IPS-20b (cell line): ENCODE measurements around the gene MYO5B.

Experiments used
- H3K27ac ChIP-seq: one replicate; pipeline ENCODE4 v1.5.1; 2013; ENCODE audit warnings: low read length
- H3K27me3 ChIP-seq: 2 replicates; pipeline ENCODE4 v1.6.1; 2013; ENCODE audit warnings: mild to moderate bottlenecking, low read length, inconsistent platforms; ENCODE audit not compliant: insufficient read depth
- H3K36me3 ChIP-seq: 2 replicates; pipeline ENCODE4 v1.6.1; 2013; ENCODE audit warnings: low read depth, mild to moderate bottlenecking, inconsistent platforms, low read length, moderate library complexity; ENCODE audit not compliant: insufficient read depth
- H3K4me1 ChIP-seq: 2 replicates; pipeline ENCODE4 v1.6.1; 2013; ENCODE audit warnings: mild to moderate bottlenecking, control low read depth, inconsistent platforms, low read length, moderate library complexity; ENCODE audit not compliant: insufficient read depth
- H3K4me3 ChIP-seq: 2 replicates; pipeline ENCODE4 v1.5.1; 2013; ENCODE audit warnings: mild to moderate bottlenecking, low read length, inconsistent platforms
- H3K9ac ChIP-seq: 2 replicates; pipeline ENCODE4 v1.6.1; 2013; ENCODE audit warnings: low read depth, mild to moderate bottlenecking, inconsistent platforms, low read length, moderate library complexity
- H3K9me3 ChIP-seq: 2 replicates; pipeline ENCODE4 v1.6.1; 2013; ENCODE audit warnings: mild to moderate bottlenecking, low read depth, low read length, inconsistent platforms; ENCODE audit not compliant: insufficient read depth

MYO5B gene

DNA sequence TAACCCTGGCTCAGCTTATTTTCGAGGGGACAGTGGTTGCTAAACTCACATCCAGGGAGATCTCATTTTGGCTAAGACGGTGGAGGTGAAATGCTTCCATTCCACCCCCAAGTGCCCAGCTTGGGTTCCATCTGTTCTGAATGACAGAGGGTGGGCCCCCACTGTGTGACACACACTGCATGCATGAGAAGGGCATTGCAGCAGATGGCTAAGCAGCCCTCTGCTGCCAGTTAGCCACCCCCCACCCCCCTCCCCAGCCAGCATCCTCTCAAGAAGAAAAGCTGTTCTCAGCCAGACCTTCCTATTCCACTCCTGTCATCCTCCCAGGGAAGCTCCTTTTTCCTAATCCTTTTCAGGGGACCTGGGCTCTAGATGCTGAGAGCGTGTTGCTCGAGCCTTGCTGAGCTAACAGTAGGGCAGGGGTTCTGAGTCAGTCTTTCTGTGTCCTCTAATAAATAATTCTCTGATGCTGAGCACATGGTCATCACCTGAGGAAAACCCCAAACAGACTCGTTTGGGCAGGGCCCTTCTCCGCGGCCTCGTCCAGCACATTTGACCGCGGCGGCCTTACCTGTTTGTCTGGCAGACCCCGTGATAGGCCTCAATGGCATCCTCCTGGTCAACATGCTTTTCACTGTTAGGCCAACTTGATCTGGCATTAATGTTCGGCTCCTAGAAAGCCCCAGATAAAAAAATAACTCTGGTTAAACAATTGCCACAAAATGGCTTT, 332.1 kb downstream of the MYO5B start:
- Histone ChIP-seq H3K27ac (no peak overlapping the region), H3K9ac (no peak overlapping the region), H3K4me1 (no peaks in the 10 kb centered on the region), H3K27me3 (no peaks in the 10 kb centered on the region), H3K9me3 (no peaks in the 10 kb centered on the region), H3K36me3 (no peaks in the 10 kb centered on the region), H3K4me3 (no peak overlapping the region)

DNA sequence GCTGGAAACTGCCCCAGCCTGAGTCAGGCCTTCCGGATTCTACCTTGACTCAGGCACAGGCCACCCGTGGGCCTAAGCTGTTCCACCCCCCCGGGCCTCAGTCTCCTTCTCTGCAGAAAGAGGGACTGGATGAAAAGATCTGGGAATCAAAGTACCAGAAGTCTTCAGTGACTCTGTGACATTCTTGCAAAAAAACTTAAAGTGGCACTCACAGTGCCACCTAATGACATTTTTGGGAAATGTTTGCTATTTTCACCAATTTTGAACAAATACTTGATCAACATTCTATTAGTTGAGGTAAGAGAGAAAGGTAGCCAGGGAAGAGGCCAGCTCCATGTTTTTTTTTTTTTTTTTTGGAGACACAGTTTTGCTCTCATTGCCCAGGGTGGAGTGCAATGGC, 333.3 kb downstream of the MYO5B start:
- no peaks in the 10 kb centered on the region for H3K9me3 ChIP-seq
- H3K4me1 ChIP-seq, result no peaks in the 10 kb centered on the region
- no peak overlapping the region for H3K4me3 ChIP-seq
- no peak overlapping the region for H3K27ac ChIP-seq
- H3K9ac ChIP-seq, result no peak overlapping the region
- no peaks in the 10 kb centered on the region for H3K27me3 ChIP-seq
- H3K36me3 ChIP-seq, result no peaks in the 10 kb centered on the region

DNA sequence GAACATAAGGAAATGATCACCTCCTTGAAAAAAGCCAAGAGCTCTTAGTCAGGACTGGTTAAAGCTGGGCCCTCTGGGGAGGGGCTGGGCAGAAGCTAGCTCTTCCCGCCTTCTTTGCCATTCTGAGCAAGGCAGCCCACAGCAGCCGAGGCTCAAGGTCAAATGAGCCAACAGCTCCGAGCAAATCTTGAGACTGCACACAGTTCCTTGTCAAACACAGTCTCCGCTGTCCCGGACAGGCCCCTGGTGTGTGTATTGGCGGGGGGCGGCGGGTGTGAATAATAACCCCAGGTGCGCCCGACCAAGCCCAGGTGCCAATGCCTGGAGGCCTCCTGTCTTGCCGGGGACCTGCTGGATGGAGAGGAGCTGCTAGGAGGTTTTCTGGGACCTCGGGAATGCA, 335.2 kb downstream of the MYO5B start:
- no peak overlapping the region for H3K27ac ChIP-seq

DNA sequence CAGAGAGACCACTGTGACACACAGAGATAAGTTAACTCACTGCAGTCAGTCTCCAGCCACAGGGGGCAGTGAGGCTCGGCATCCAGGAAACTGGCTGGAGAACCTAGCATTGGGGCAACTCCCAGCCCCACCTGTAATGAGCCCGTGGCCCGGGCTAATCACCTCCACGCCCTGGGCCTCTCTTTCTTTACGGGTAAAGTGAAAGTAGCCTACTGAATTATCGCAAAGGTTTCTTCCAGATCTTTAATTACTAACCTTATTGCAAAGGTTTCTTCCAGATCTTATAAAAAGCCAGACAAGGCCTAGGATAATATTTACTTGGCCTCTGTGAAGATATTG, 336.0 kb downstream of the MYO5B start:
- Histone ChIP-seq H3K9ac (no peak overlapping the region), H3K9me3 (no peaks in the 10 kb centered on the region), H3K36me3 (no peaks in the 10 kb centered on the region), H3K27me3 (no peaks in the 10 kb centered on the region), H3K4me1 (no peaks in the 10 kb centered on the region), H3K4me3 (no peak overlapping the region), H3K27ac (no peak overlapping the region)

More for the DNA sequence above, 335.2 kb downstream of the MYO5B start:
- no peaks in the 10 kb centered on the region for H3K9me3 ChIP-seq
- H3K4me3 ChIP-seq, result no peak overlapping the region
- no peaks in the 10 kb centered on the region for H3K4me1 ChIP-seq
- no peak overlapping the region for H3K9ac ChIP-seq
- H3K36me3 ChIP-seq, result no peaks in the 10 kb centered on the region
- H3K27me3 ChIP-seq, result no peaks in the 10 kb centered on the region

DNA sequence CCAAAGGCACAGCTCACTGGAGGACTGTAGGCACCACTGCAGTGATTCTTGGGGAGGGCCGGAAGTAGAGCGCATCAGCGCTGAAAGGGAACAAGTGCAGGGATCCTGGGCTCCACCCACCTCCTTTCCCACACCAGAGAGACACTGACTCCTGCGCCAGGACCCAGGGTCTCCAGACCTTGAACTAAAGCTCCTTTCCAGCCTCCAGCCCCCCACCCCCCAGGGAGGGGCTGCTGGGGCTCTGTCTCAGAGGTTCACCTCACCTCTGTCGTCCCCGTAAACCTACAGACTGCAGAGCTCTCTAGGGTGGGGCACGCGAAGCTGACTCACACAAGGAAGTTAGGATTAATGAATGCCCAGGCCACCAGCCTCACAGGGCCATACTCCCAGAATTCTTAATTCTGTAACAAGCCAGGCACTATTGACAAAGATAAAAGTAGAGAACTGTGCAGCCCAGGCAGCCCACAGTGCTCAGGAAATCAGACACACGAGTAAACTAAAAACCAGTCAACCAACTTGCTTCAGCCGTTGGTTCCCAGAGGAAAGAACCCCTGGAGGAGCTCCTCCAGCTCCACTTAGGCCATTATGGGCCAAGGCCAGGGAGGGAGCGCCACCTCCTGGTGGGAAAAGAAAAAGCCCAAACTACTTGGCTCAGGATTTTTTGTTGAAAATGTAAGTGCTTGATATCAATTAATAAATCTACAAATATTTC, 336.5 kb downstream of the MYO5B start:
- no peak overlapping the region for H3K27ac ChIP-seq
- no peak overlapping the region for H3K4me3 ChIP-seq

DNA sequence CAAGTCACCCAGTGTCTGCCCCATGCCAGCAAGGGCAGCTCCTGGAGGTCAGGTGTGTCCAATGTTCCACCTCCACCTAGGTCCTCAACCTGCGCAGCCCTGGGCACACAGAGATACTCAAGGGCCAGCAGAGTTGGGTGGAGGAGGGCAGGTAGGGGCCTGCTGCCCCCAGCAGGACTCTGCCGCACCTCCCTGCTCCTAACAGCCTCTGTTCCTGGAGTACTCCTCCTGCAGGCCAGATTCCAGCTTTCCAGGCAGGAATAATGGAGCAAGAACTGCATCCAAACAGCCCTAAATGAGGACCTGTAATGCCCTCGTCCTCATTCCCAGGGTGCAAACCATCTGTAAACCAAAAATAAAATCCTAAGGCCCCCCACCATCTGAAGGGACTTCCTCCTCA, 337.2 kb downstream of the MYO5B start:
- no peaks in the 10 kb centered on the region for H3K4me1 ChIP-seq
- H3K4me3 ChIP-seq, result no peak overlapping the region
- no peaks in the 10 kb centered on the region for H3K9me3 ChIP-seq
- no peaks in the 10 kb centered on the region for H3K27me3 ChIP-seq
- H3K36me3 ChIP-seq, result no peaks in the 10 kb centered on the region
- no peak overlapping the region for H3K9ac ChIP-seq
- H3K27ac ChIP-seq, result no peak overlapping the region

More for the DNA sequence above, 336.5 kb downstream of the MYO5B start:
- no peaks in the 10 kb centered on the region for H3K9me3 ChIP-seq
- no peak overlapping the region for H3K9ac ChIP-seq
- no peaks in the 10 kb centered on the region for H3K27me3 ChIP-seq
- no peaks in the 10 kb centered on the region for H3K36me3 ChIP-seq
- no peaks in the 10 kb centered on the region for H3K4me1 ChIP-seq

DNA sequence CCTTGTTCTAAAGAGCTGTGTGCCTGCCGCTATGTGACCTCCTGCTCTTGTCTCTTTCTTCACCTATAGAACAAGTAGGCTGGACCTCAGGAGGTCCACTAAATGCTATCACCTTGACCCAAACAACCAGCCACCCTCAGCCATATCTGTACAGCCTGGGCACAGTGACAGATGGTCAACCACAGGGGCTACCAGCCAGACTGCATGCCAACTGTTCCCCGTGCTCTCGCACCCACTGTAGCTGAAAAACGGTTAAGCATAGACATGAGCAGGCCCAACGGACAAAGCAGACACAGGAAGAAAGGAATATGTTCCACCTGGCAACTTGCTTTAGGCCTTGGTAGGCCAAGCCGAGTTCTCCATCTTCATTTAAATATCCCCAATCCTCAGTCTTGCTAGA, 338.5 kb downstream of the MYO5B start:
- H3K4me3 ChIP-seq, result no peak overlapping the region
- no peak overlapping the region for H3K9ac ChIP-seq
- no peaks in the 10 kb centered on the region for H3K36me3 ChIP-seq
- no peak overlapping the region for H3K27ac ChIP-seq
- H3K27me3 ChIP-seq, result no peaks in the 10 kb centered on the region
- no peaks in the 10 kb centered on the region for H3K4me1 ChIP-seq
- H3K9me3 ChIP-seq, result no peaks in the 10 kb centered on the region

DNA sequence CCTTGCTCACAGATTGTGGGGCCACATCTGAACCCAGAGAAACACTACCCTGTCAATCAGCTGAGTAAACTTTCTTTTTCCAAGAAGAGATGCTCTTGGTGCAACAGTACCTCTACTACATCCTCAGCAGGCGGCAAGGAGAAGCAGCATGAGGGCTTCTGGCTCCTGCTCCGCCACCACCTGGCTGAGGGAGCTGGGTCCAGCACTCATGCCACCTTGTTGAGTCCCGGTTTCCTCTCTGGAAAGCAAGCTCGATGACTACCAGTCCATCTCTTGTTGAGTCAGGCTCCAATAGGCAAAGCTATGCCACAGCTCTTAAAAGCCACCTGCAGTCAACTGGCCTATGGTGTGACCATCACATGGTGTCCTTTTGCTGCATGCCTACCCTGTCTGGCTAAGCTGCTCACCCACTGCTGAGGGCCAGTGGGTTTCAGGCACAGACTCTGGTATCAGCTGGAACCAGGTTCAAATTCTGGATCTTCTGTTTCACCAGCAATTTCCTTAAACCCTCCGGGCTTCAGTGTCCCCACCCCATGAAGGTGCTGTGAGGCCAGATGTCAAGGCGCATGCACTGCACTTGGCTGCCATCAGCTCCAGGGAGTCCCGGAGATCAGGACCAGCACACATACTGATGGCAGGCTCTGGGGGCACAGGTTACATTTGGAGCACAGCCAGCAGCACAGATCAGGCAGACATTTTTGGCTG, 339.1 kb downstream of the MYO5B start:
- Histone ChIP-seq H3K4me3 (no peak overlapping the region), H3K9me3 (no peaks in the 10 kb centered on the region), H3K27me3 (no peaks in the 10 kb centered on the region), H3K4me1 (no peaks in the 10 kb centered on the region), H3K9ac (no peak overlapping the region), H3K36me3 (no peaks in the 10 kb centered on the region), H3K27ac (no peak overlapping the region)

DNA sequence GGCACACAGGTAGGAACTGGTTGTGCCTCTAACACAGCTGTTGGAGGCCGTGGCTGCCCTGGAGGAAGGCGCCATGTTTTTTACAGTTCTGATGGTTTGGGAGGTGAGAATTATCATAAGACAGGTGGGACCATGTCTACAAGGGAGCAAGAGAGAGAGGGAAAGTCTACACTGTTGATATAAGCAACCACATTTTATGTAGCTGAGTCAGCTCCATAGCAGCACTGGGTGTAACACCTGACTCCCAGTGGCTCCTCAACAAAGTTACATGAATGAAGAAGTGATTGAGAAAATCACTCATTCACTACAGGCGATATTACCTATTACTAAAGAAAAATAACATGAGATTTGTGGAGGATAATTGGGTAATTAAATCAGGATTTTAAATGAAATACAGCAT, 340.3 kb downstream of the MYO5B start:
- Histone ChIP-seq H3K36me3 (no peaks in the 10 kb centered on the region), H3K27me3 (no peaks in the 10 kb centered on the region), H3K9ac (no peak overlapping the region), H3K4me1 (no peaks in the 10 kb centered on the region), H3K4me3 (no peak overlapping the region), H3K27ac (no peak overlapping the region), H3K9me3 (no peaks in the 10 kb centered on the region)

DNA sequence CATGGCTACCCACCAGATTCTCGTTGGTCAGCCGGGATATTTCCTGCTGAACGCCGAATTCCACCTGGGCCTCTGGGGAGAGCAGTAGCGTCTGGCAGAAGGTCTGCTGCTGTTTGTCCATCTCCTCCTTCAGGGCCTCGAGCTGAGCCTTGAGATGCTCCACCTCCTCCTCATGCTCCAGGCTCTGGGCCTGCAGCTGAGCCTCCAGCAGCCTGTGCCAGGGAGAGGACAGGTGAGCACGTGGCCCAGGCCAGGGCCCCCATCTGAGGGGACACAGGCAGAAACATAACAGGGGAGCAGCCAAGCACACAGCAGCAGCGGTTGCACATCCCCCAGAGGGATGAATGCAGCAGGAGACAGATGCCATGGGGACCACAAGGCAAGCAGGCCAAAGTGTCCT, 341.5 kb downstream of the MYO5B start:
- Histone ChIP-seq H3K27me3 (no peaks in the 10 kb centered on the region), H3K27ac (no peak overlapping the region), H3K4me1 (no peaks in the 10 kb centered on the region), H3K4me3 (no peak overlapping the region), H3K9me3 (no peaks in the 10 kb centered on the region), H3K36me3 (no peaks in the 10 kb centered on the region), H3K9ac (no peak overlapping the region)

DNA sequence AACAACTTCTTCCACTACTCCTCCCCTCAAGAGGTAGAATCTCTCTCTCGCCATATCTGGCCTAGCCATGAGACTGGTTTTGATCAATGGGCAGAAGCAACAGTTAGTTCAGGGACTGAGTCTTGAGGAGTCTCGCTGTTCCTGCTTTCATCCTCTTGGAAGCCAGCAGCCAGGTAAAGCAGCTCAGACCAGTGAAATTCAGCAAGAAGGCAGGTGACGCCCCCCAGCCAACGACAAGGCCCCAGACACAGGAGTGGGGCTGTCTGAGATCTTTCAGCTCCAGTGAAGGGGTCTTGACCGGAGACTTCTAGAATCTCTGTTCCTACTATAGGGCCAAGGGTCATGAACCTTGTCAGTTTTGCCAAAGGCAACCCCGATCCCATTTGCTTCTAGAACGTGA, 341.9 kb downstream of the MYO5B start:
- no peaks in the 10 kb centered on the region for H3K4me1 ChIP-seq
- no peaks in the 10 kb centered on the region for H3K9me3 ChIP-seq
- no peak overlapping the region for H3K27ac ChIP-seq
- no peaks in the 10 kb centered on the region for H3K27me3 ChIP-seq
- H3K4me3 ChIP-seq, result no peak overlapping the region
- H3K9ac ChIP-seq, result no peak overlapping the region
- H3K36me3 ChIP-seq, result no peaks in the 10 kb centered on the region

DNA sequence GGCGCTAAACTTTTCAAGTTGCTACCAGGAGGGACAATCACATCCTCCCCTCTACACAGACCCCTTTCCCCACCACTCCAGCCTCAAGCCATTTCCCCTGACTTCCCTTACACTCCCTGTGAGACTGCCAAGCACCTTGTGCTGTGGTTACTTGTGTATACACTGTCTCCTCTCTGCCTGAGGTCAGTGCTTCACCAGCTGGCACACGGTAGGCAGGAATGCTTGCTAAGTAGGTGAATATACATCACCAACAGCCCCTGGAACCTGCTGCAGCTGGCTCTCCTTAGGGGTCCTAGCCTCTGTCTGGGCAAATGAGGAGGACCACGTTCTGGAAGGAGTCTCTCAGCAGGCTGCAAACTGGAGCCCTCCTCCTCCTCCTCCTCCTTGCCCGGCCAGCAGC, 343.3 kb downstream of the MYO5B start:
- no peak overlapping the region for H3K9ac ChIP-seq
- H3K9me3 ChIP-seq, result no peaks in the 10 kb centered on the region
- no peaks in the 10 kb centered on the region for H3K36me3 ChIP-seq
- H3K27ac ChIP-seq, result no peak overlapping the region
- H3K27me3 ChIP-seq, result no peaks in the 10 kb centered on the region
- no peak overlapping the region for H3K4me3 ChIP-seq
- H3K4me1 ChIP-seq, result no peaks in the 10 kb centered on the region; the same call in 1 of the 2 replicates
